ENCODE measurements around the gene NUP210L.
A peak's percentile ranks its signal among the peaks of the same experiment; 100 is the strongest.
"Not testable (repeated sequence)": the region's sequence is repeated elsewhere in the genome, so short reads cannot be mapped to it uniquely, and the experiment has no call there.

NUP210L gene

GRCh38 chr1:153990468-153991150 is 164.3 kb downstream of the NUP210L start, which contains the start of gene RPS27:
Gene RPS27 (plus strand): TSS chr1:153990762. CDS start chr1:153990797, 35 bp downstream.
- FAIRE-seq = peak; percentile 90

GRCh38 chr1:153987621-153988020 is 167.3 kb downstream of the NUP210L start:
- no peak for FAIRE-seq

GRCh38 chr1:153985941-153986761 is 168.7 kb downstream of the NUP210L start, which contains the start of gene RAB13:
Gene RAB13 (minus strand): TSS chr1:153986339. CDS start chr1:153986236, 103 bp downstream.
- no peak for FAIRE-seq

GRCh38 chr1:153985341-153985912 is 169.4 kb downstream of the NUP210L start:
- FAIRE-seq = no peak

GRCh38 chr1:153984123-153984894 is 170.6 kb downstream of the NUP210L start:
- no peak for FAIRE-seq

GRCh38 chr1:153981735-153982134 is 173.1 kb downstream of the NUP210L start:
- not testable (repeated sequence) for FAIRE-seq

- not testable (repeated sequence) for FAIRE-seq
Measured at GRCh38 chr1:153979091-153979490, 175.8 kb downstream of the NUP210L start.

- no peak for FAIRE-seq
Measured at GRCh38 chr1:153978274-153978909, 176.5 kb downstream of the NUP210L start.

GRCh38 chr1:153977250-153978240 is 177.3 kb downstream of the NUP210L start, which contains the start of gene JTB:
Gene JTB (minus strand): TSS chr1:153977674. CDS start chr1:153977252, 422 bp downstream.
- no peak for FAIRE-seq

- no peak for FAIRE-seq
Measured at GRCh38 chr1:153976819-153977249, 178.0 kb downstream of the NUP210L start.

GRCh38 chr1:153973525-153973924 is 181.3 kb downstream of the NUP210L start:
- no peak for FAIRE-seq

GRCh38 chr1:153973071-153973470 is 181.8 kb downstream of the NUP210L start:
- FAIRE-seq = no peak

- FAIRE-seq = no peak
Measured at GRCh38 chr1:153970346-153970745, 184.5 kb downstream of the NUP210L start.

- FAIRE-seq = no peak
Measured at GRCh38 chr1:153968972-153969371, 185.9 kb downstream of the NUP210L start.

- no peak for FAIRE-seq
Measured at GRCh38 chr1:153968408-153968807, 186.5 kb downstream of the NUP210L start.

- FAIRE-seq = no peak
Measured at GRCh38 chr1:153968000-153968363, 186.9 kb downstream of the NUP210L start.

GRCh38 chr1:153967107-153967999 is 187.5 kb downstream of the NUP210L start, which contains the start of gene CREB3L4:
Gene CREB3L4 (plus strand): TSS chr1:153967902. CDS start chr1:153968526, 624 bp downstream.
- FAIRE-seq = peak; percentile 92

GRCh38 chr1:153963850-153964331 is 191.0 kb downstream of the NUP210L start:
- FAIRE-seq = no peak

All from A204.1 (cell line).